Measurements from ENCODE around the gene PPP1R9B.

PPP1R9B gene

GRCh38 chr17:50155115-50155819 lies 4.8 kb upstream of the PPP1R9B start:
- no peak for DNase-seq (ENCODE audit: low read depth in 2 of 2)

- no peak for DNase-seq (ENCODE audit: low read depth in 2 of 2)
Measured at GRCh38 chr17:50154604-50155003, 4.1 kb upstream of the PPP1R9B start.

GRCh38 chr17:50153650-50154575 lies 3.4 kb upstream of the PPP1R9B start:
- no peak for DNase-seq (ENCODE audit: low read depth in 2 of 2)

- DNase-seq (ENCODE audit: low read depth in 2 of 2): no peak
Measured at GRCh38 chr17:50152736-50153135, 2.3 kb upstream of the PPP1R9B start.

- no peak for DNase-seq (ENCODE audit: low read depth in 2 of 2)
Measured at GRCh38 chr17:50151937-50152547, 1.6 kb upstream of the PPP1R9B start.

- DNase-seq (ENCODE audit: low read depth in 2 of 2): peak; percentile 70 to 75
Measured at GRCh38 chr17:50151041-50151936, 812 bp upstream of the PPP1R9B start.

GRCh38 chr17:50149417-50150353 lies 792 bp downstream of the PPP1R9B start:
- DNase-seq (ENCODE audit: low read depth in 2 of 2): no peak

- no peak for DNase-seq (ENCODE audit: low read depth in 2 of 2)
Measured at GRCh38 chr17:50149091-50149416, 1.4 kb downstream of the PPP1R9B start.

- DNase-seq (ENCODE audit: low read depth in 2 of 2): peak; percentile 74 to 80
Measured at GRCh38 chr17:50148226-50149090, 2.0 kb downstream of the PPP1R9B start.

- DNase-seq (ENCODE audit: low read depth in 2 of 2): no peak
Measured at GRCh38 chr17:50147841-50148225, 2.6 kb downstream of the PPP1R9B start.

- DNase-seq (ENCODE audit: low read depth in 2 of 2): no peak
Measured at GRCh38 chr17:50146927-50147665, 3.4 kb downstream of the PPP1R9B start.

GRCh38 chr17:50146230-50146926 lies 4.1 kb downstream of the PPP1R9B start:
- no peak for DNase-seq (ENCODE audit: low read depth in 2 of 2)

GRCh38 chr17:50145532-50146229 lies 4.8 kb downstream of the PPP1R9B start:
- no peak for DNase-seq (ENCODE audit: low read depth in 2 of 2)

- DNase-seq (ENCODE audit: low read depth in 2 of 2): no peak
Measured at GRCh38 chr17:50144845-50145531, 5.5 kb downstream of the PPP1R9B start.

GRCh38 chr17:50144355-50144754 lies 6.1 kb downstream of the PPP1R9B start:
- DNase-seq (ENCODE audit: low read depth in 2 of 2): no peak

GRCh38 chr17:50143461-50144176 lies 6.9 kb downstream of the PPP1R9B start:
- DNase-seq (ENCODE audit: low read depth in 2 of 2): no peak
